Skin of body (tissue), 2 donors: ENCODE data around the gene MATN1. TPM values are rescaled to one million over a fixed set of nuclear protein-coding genes. Genes with fewer than 3 reads are reported as not detected.

Experiments
- DNase-seq: peaks from one replicate; lab custom pipeline; 2025; lab: John Stamatoyannopoulos, UW
- total RNA-seq: library from RNA; depleted of rRNA; stranded (reverse); fragments of >200 nt; gene quantifications from one replicate; pipeline ENCODE4 v1.2.3, GENCODE V29; 2014

The MATN1 gene
- total RNA-seq, 1 donor from 2014 or later, result 1.4 TPM

- no peak for DNase-seq
Observed at GRCh38 chr1:30757352-30758120, 34.2 kb upstream of the MATN1 start, which contains the start of gene LAPTM5. LAPTM5 (minus strand) TSS chr1:30757774; CDS start chr1:30757745, 29 bp downstream.

- DNase-seq, result peak; percentile 21
Observed at GRCh38 chr1:30756545-30757351, 33.4 kb upstream of the MATN1 start.

GRCh38 chr1:30756206-30756544 is 32.8 kb upstream of the MATN1 start:
- no peak for DNase-seq

GRCh38 chr1:30755746-30756145 is 32.4 kb upstream of the MATN1 start:
- DNase-seq, result no peak

GRCh38 chr1:30755334-30755733 is 31.9 kb upstream of the MATN1 start:
- DNase-seq, result no peak

- DNase-seq, result no peak
Observed at GRCh38 chr1:30754684-30755171, 31.3 kb upstream of the MATN1 start.

- DNase-seq, result no peak
Observed at GRCh38 chr1:30753660-30754123, 30.3 kb upstream of the MATN1 start.

GRCh38 chr1:30753118-30753517 is 29.7 kb upstream of the MATN1 start:
- DNase-seq, result no peak

- DNase-seq, result no peak
Observed at GRCh38 chr1:30752651-30752908, 29.2 kb upstream of the MATN1 start.

GRCh38 chr1:30751830-30752650 is 28.7 kb upstream of the MATN1 start:
- DNase-seq, result no peak

GRCh38 chr1:30750731-30751291 is 27.4 kb upstream of the MATN1 start:
- DNase-seq, result no peak

GRCh38 chr1:30749691-30750583 is 26.6 kb upstream of the MATN1 start:
- DNase-seq, result no peak

GRCh38 chr1:30748699-30749401 is 25.5 kb upstream of the MATN1 start:
- no peak for DNase-seq

- no peak for DNase-seq
Observed at GRCh38 chr1:30748098-30748698, 24.8 kb upstream of the MATN1 start.

GRCh38 chr1:30747033-30748008 is 23.9 kb upstream of the MATN1 start:
- no peak for DNase-seq

GRCh38 chr1:30746212-30747032 is 23.0 kb upstream of the MATN1 start:
- DNase-seq, result no peak

- no peak for DNase-seq
Observed at GRCh38 chr1:30745834-30746208, 22.4 kb upstream of the MATN1 start.
